Cerebellar cortex (tissue), 1 donor: ENCODE results near the gene PANX1.
"Not testable (repeated sequence)": the region's sequence is repeated elsewhere in the genome, so short reads cannot be mapped to it uniquely, and the experiment has no call there.

Experiments
- DNase-seq: peaks from one replicate; pipeline ENCODE4 v3.0.0-alpha.2; 2015; ENCODE audit warnings: low spot score

PANX1 gene

GRCh38 chr11:94150056-94150455 is 21.4 kb downstream of the PANX1 start:
- no peak for DNase-seq

- DNase-seq: no peak
These were observed 22.4 kb downstream of the PANX1 start for GRCh38 chr11:94150704-94151685.

- DNase-seq: no peak
These were observed 23.4 kb downstream of the PANX1 start for GRCh38 chr11:94151903-94152677.

GRCh38 chr11:94152678-94153065 is 24.0 kb downstream of the PANX1 start:
- DNase-seq: no peak

- no peak for DNase-seq
These were observed 24.7 kb downstream of the PANX1 start for GRCh38 chr11:94153320-94153719.

- no peak for DNase-seq
These were observed 25.6 kb downstream of the PANX1 start for GRCh38 chr11:94154095-94154856.

- DNase-seq: not testable (repeated sequence)
These were observed 28.7 kb downstream of the PANX1 start for GRCh38 chr11:94157339-94157738.

- no peak for DNase-seq
These were observed 40.2 kb downstream of the PANX1 start for GRCh38 chr11:94168882-94169281.

- DNase-seq: no peak
These were observed 40.9 kb downstream of the PANX1 start for GRCh38 chr11:94169516-94169915.

GRCh38 chr11:94169930-94170545 is 41.4 kb downstream of the PANX1 start:
- DNase-seq: no peak

- no peak for DNase-seq
These were observed 42.3 kb downstream of the PANX1 start for GRCh38 chr11:94170953-94171352.

GRCh38 chr11:94171693-94172440 is 43.2 kb downstream of the PANX1 start:
- peak; percentile 69 for DNase-seq

- no peak for DNase-seq
These were observed 46.9 kb downstream of the PANX1 start for GRCh38 chr11:94175535-94175934.

- DNase-seq: no peak
These were observed 49.7 kb downstream of the PANX1 start for GRCh38 chr11:94178331-94178730.

- DNase-seq: no peak
These were observed 51.1 kb downstream of the PANX1 start for GRCh38 chr11:94179696-94180095.

GRCh38 chr11:94181526-94181925 is 52.9 kb downstream of the PANX1 start:
- DNase-seq: no peak

- no peak for DNase-seq
These were observed 53.3 kb downstream of the PANX1 start for GRCh38 chr11:94181943-94182342.

- DNase-seq: no peak
These were observed 54.7 kb downstream of the PANX1 start for GRCh38 chr11:94183251-94183885.

GRCh38 chr11:94183886-94184264 is 55.2 kb downstream of the PANX1 start:
- peak; percentile 87 for DNase-seq

GRCh38 chr11:94184362-94184761 is 55.7 kb downstream of the PANX1 start:
- DNase-seq: no peak

GRCh38 chr11:94184846-94185245 is 56.2 kb downstream of the PANX1 start:
- no peak for DNase-seq
